Measurements from ENCODE around the gene GIMAP8. TPM values are rescaled to one million over a fixed set of nuclear protein-coding genes. Genes with fewer than 3 reads are reported as not detected.
"Not testable (repeated sequence)": the region's sequence is repeated elsewhere in the genome, so short reads cannot be mapped to it uniquely, and the experiment has no call there.

GIMAP8 gene
- total RNA-seq, 1 experiment from 2014 or later = not detected

DNA sequence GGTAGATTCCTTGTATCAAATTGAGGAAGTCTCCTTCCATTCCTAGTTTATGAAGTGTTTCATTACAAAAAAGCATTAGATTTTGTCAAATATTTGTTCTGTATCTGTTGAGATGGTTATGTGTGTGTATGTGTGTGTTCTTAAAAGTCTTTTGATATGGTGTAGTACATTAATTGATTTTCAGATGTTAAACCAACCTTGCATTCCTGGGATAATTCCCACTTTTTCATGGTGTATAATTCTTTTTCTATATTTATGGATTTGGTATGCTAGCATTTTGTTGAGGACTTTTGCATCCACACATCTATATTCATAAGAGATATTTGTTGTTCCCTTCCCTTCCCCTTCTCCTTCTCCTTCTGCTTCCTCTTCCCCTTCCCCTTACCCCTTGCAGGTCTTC, 8.9 kb upstream of the GIMAP8 start:
- peaks cover 10% of the 10 kb centered on the region; the same call in 1 of the 2 replicates for H3K4me1 ChIP-seq
- no peaks in the 10 kb centered on the region for H3K27me3 ChIP-seq
- peaks cover 8% of the 10 kb centered on the region; the same call in 1 of the 2 replicates for H3K9me3 ChIP-seq (replicated peaks)
- H3K4me3 ChIP-seq = no peak overlapping the region
- H3K27ac ChIP-seq = no peak overlapping the region
- H3K36me3 ChIP-seq = no peaks in the 10 kb centered on the region
- DNase-seq = no peak

DNA sequence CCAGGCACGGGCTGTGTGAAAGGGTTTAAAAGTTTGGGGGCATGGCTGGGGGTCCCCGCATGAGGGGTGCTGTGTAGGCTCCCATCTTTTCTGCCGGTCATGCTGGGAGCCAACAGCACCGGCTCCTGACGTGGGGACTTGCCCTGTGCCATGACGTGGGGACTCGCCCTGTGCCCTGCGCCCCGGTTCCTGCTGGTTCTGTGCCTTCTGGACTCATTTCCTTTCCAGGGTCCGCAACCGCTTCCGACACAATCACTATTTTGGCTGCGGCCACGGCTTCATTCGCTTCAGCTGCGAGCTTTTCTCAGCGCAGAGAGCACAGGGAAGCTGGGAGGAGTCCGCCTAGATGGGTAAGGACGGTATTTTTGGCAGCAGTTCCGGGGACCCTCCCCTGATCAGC, 7.6 kb upstream of the GIMAP8 start:
- Histone ChIP-seq H3K27me3 (peaks cover 5% of the 10 kb centered on the region), H3K4me1 (peaks cover 12% of the 10 kb centered on the region), H3K4me3 (no peak overlapping the region), H3K9me3 (replicated peaks) (peaks cover 8% of the 10 kb centered on the region; the same call in 1 of the 2 replicates), H3K27ac (no peak overlapping the region), H3K36me3 (no peaks in the 10 kb centered on the region)
- no peak for DNase-seq

DNA sequence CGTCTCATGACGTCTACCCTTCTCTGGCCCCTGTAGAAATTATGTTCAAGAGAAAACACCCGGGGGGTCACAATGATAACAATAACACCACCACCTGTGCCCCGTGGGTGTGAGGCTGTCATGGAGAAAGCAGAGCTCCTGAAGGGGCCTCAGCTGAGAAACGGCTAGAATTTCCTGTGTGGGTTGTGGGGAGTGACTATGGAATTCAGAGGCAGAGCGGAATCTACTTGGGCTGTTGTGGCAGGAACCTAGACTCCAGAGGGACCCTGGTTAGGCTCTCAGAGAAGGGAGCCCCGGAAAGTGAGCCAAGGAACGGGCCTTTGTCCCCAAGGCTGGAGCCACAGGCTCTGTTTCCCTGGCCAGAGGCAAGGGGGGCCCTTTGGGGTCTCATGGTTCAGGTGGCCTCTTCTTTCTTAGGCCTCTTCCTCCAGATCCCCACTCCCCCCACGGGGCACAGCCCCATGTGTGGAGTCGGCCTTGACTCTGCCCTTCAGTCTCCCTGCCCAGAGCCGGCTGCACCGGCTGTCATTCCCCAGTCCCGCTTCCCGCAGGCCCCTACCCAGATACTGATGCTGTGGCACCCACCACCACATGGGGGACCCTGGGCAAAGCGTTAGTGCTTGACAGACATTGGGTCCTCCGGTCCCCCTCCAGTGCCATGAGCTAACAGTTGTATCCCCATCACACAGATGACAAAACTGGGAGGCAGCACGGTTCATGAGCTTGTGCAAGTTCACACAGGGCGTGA, 6.5 kb upstream of the GIMAP8 start:
- DNase-seq = no peak
- H3K27me3 ChIP-seq = peaks cover 16% of the 10 kb centered on the region
- H3K9me3 ChIP-seq (replicated peaks) = peaks cover 8% of the 10 kb centered on the region; the same call in 1 of the 2 replicates
- H3K4me1 ChIP-seq = peaks cover 20% of the 10 kb centered on the region
- no peak overlapping the region for H3K4me3 ChIP-seq
- H3K36me3 ChIP-seq = no peaks in the 10 kb centered on the region
- H3K27ac ChIP-seq = no peak overlapping the region

DNA sequence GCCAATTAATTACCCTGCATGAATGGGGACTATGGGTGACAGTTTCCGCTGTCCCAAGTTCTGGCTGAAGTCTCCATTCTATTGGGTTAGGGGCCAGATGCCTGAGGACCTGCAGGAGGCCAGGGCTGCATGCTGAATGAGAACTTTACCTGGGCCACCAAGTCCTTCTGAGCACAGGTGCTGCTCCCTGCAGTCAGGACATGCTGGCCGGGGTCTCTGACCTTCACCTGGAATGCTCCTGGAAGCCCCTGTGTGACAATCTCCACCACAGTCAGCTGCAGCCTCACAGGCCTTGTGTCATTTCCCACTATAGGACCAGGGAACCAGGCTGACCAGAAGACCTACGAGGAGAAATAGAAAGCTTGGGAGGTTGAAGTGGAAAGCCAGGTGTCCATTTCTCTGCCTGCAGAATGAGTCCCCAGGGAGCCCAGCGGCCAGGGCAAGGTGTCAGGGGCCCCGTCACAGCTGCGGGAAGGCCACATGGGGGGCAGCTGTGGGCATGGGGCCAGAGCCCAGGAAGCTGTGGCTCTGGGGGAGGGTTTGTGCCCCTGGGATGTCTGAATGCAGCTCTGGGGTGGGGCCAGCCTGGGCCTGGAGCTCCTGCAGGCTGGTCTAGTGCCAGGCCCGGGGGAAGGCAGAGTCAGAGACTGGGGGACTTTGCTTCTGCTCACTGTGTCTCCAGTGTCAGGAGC, 5.6 kb upstream of the GIMAP8 start:
- peak; percentile 74 to 79 for DNase-seq
- peaks cover 8% of the 10 kb centered on the region; the same call in 1 of the 2 replicates for H3K9me3 ChIP-seq (replicated peaks)
- H3K27me3 ChIP-seq = peaks cover 23% of the 10 kb centered on the region
- H3K36me3 ChIP-seq = no peaks in the 10 kb centered on the region
- no peak overlapping the region for H3K4me3 ChIP-seq
- peaks cover 20% of the 10 kb centered on the region for H3K4me1 ChIP-seq
- H3K27ac ChIP-seq = no peak overlapping the region

DNA sequence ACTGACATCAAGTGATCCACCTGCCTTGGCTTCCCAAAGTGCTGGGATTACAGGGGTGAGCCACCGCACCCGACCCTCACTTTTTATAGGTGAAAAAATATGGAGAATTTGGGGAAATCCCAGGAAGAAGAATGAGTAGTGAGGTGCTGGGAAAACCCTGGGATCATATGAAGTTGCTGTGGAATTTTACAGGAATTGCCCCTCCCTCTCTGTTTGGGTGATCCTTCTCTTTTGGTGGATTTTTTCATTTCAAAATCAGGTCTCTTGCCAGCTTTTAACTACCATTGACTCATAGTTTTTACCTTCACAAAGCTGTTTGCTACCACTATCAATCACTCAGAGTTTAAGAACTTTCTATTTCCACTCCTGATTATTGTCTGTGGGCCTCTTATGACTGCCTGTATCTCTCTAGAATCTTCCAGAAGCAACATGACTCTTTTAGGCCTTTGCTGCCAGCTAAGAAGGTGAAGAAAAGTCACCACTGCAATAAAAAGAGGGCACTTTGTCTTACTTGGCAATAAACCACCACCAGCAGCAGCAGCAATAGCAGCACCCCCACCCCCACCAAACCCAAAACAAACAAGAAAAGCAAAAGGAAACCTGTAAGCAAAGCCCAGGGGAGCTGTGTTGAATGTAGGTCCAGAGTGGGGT, 4.0 kb upstream of the GIMAP8 start:
- Histone ChIP-seq H3K4me1 (peaks cover 20% of the 10 kb centered on the region), H3K4me3 (no peak overlapping the region), H3K27me3 (peaks cover 32% of the 10 kb centered on the region), H3K27ac (no peak overlapping the region), H3K9me3 (replicated peaks) (peaks cover 3% of the 10 kb centered on the region; the same call in 1 of the 2 replicates), H3K36me3 (no peaks in the 10 kb centered on the region)
- no peak for DNase-seq

DNA sequence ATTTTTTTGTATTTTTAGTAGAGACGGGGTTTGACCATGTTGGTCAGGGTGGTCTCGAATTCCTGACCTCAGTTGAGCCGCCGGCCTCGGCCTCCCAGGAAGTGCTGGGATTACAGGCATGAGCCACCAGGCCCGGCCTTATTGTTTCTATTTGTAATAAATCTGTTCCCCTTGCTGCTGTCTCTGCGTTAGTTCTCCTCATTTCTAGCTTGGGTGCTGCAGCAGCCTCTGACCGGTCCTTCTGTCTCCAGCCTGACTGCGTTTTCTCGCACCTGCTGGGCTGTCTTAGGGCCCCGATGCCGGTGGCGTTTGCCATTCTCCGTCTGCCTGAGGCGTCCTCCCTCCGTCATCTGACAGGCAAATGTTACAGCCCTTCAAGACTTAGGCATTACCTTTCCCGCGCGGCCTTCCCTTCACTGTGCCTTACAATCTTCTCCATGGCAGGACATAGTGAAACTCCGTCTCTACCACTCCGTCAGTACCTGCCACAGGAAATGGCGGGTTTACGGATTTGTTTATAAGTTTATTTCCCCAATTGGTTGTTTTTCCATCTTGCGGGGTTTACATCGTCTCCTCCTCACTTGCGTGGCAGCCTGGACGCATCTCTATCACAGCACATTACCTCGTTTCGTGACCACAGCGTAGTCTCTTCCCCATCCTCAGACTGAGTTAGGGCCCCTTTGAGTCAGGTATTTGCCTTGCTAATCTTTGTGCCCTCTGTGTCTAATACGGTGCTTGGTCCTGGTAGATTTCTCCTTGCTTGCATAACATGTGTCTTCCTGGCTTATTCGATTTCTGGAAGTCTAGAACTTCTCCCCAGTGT, 2.3 kb upstream of the GIMAP8 start:
- no peak overlapping the region for H3K4me3 ChIP-seq
- H3K9me3 ChIP-seq (replicated peaks) = no peaks in the 10 kb centered on the region
- peaks cover 20% of the 10 kb centered on the region for H3K4me1 ChIP-seq
- no peaks in the 10 kb centered on the region for H3K36me3 ChIP-seq
- DNase-seq = peak in 1 of 2 experiments; percentile 35
- no peak overlapping the region for H3K27ac ChIP-seq
- H3K27me3 ChIP-seq = peaks cover 43% of the 10 kb centered on the region

DNA sequence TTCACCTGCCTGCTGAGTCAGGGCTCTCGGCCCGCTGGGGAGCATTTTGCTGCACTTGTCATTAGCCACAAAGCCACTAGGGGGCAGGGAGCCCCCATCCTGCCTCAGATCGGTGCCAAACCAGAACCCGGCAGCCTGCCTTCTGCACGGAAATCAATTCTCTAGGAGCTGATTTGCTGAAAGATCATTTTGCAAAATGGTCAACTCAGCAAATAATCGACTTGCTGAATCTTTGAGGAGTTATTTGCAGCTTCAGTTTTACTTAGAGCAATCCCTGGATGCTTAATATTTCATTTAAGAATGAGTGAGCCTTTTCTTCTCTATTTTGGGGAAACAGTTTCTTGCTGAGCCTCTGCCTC, 1.7 kb upstream of the GIMAP8 start:
- no peak overlapping the region for H3K4me3 ChIP-seq
- H3K27ac ChIP-seq = no peak overlapping the region
- H3K27me3 ChIP-seq = peaks cover 43% of the 10 kb centered on the region
- no peaks in the 10 kb centered on the region for H3K36me3 ChIP-seq
- peaks cover 20% of the 10 kb centered on the region for H3K4me1 ChIP-seq
- no peaks in the 10 kb centered on the region for H3K9me3 ChIP-seq (replicated peaks)
- peak; percentile 62 to 78 for DNase-seq

DNA sequence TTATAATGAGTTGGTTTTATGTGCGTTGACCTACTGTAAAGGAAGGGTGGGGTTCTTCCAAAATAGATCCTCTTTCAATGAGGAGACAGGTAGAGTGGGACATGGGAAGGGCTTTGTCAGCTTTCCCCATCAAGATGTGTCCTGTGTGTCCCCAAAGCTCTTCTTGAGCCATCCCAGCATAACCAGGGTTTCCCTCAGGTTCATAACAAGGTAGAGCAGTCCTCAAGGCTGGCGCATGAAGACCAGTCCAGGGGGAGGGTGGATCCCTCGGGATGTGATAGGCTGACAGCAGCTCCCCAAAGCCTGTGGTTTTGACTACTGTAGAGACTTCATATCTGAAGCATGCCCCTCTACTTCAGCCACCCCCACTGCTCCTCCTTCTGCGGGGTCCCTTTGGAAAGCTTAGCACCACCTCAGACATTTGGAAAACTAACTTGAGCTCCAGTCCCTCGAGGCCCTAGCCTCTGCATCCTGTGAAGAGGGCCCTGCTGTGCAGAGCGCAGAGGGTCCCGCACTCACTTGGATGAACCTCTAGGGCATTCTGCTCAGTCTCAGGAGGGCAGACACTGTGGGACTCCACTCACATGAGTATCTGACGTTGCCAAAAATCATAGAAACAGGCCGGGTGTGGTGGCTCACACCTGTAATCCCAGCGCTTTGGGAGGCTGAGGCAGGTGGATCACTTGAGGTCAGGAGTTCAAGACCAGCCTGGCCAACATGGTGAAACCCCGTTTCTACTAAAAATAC, 1.1 kb upstream of the GIMAP8 start:
- no peak for DNase-seq

DNA sequence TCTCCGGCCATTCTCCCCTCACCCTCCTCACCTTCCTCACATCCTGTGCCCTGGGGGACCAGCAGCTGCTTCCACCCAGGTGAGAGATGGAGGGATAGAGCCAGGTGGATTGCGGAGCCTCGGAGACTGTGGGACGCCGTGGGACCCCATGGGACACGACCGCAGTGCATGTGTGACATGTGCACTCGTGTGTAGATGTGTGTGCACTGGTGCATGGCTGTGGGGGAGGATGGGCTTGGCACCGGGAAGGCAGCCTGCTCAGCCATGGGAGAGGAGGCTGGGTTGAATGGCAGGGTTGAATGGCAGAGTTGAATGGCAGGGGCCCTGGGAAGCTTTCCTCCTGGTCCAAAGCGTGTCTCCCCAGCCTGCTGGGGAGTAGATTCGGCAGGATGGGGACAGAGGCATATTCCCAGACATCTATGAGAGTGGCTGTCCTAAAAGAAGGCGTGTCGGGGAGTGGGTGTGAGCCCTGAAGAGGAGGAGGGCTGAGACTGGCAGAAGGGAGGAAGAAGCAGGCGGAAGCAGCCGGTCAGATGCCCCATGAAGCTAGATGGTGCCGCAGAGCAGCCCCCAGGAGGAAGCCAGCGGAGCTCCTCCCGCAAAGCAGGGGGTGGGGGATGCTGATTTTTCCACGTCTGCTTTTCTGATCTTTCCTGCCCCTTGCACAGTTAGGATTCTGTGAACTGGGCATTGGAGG, 815 bp downstream of the GIMAP8 start:
- Histone ChIP-seq H3K36me3 (no peaks in the 10 kb centered on the region), H3K27me3 (peaks cover 43% of the 10 kb centered on the region), H3K9me3 (replicated peaks) (no peaks in the 10 kb centered on the region; the same call in 1 of the 2 replicates), H3K27ac (no peak overlapping the region), H3K4me1 (peaks cover 10% of the 10 kb centered on the region), H3K4me3 (no peak overlapping the region)
- DNase-seq = no peak

More for the DNA sequence above, 1.1 kb upstream of the GIMAP8 start:
- H3K4me3 ChIP-seq = no peak overlapping the region
- H3K4me1 ChIP-seq = peaks cover 20% of the 10 kb centered on the region
- no peaks in the 10 kb centered on the region for H3K9me3 ChIP-seq (replicated peaks)
- H3K36me3 ChIP-seq = no peaks in the 10 kb centered on the region
- no peak overlapping the region for H3K27ac ChIP-seq
- peaks cover 43% of the 10 kb centered on the region for H3K27me3 ChIP-seq

DNA sequence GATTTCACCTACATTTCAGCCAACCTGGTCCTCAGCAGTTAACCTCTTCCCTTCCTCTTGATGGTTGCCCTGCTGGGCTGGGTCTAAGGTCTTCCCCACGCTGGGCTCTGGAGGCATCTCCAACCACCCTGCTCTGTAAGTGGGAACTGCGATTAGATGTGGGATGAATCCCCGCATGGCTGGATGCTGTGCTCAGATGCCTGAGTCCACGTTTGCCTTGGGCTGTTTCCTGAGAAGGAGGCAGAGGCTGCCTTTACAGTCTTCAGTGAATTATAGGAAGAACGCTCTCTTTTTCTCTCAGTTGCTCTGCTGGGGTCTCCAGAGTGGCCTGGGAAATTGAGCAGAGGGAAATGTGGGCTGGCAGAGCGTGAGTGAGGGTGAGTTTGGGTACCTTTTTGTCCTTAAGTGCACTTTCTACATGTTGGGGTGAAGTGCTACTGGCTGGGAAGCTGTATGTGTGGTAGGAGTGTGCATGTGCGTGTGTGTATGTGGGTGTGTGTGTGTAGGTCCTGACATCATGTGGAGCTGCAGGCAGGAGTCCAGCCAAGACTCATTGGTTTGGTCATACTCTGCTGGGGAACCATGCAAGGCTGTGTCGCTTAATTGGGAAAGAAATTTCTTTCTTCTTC, 1.5 kb downstream of the GIMAP8 start:
- no peak for DNase-seq
- H3K9me3 ChIP-seq (replicated peaks) = no peaks in the 10 kb centered on the region; the same call in 1 of the 2 replicates
- H3K36me3 ChIP-seq = no peaks in the 10 kb centered on the region
- peaks cover 10% of the 10 kb centered on the region for H3K4me1 ChIP-seq
- no peak overlapping the region for H3K27ac ChIP-seq
- peaks cover 43% of the 10 kb centered on the region for H3K27me3 ChIP-seq
- H3K4me3 ChIP-seq = no peak overlapping the region

DNA sequence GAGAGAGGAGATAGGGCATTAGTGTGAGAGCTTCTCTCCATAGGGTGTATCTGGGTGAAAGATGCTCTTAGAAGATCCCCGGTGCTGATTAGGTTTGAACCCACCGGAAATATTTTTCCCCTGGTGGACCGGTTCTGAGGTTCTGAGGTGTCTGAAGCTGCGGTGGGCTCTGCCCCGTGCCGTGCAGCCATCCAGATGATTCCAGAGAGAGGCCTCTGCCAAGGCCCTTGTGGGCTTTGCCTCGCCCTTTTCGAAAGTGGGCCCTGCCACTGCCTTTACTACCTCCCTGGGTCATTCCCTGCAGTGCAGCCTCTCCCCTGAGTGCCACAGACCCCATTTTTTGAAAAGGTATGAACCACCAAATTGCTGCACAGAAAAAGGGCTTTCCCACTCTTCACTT, 2.8 kb downstream of the GIMAP8 start:
- Histone ChIP-seq H3K27ac (no peak overlapping the region), H3K4me1 (peaks cover 4% of the 10 kb centered on the region; the same call in 1 of the 2 replicates), H3K27me3 (peaks cover 34% of the 10 kb centered on the region), H3K4me3 (no peak overlapping the region), H3K36me3 (no peaks in the 10 kb centered on the region), H3K9me3 (replicated peaks) (no peaks in the 10 kb centered on the region; the same call in 1 of the 2 replicates)
- DNase-seq = no peak

DNA sequence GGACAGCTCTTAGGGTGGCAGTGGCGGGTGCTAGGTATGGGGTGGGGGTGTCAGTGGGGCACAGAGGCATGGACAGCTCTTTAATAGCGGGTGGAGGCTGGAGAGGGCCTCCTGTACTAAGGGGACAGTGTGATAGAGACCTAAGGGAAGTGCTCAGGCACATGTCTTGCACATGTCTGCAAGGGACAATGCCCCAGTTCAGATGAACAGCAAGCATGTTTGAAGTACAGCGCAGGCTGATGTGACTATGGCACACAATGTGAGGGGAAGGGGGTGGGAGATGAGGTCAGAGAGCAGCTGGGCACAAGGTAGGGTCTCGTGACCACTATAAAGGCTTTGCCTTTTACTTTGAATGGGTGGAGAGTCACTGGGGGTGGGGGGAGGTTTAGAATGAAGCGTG, 3.5 kb downstream of the GIMAP8 start:
- Histone ChIP-seq H3K27me3 (peaks cover 28% of the 10 kb centered on the region), H3K4me1 (no peaks in the 10 kb centered on the region), H3K36me3 (no peaks in the 10 kb centered on the region), H3K4me3 (no peak overlapping the region), H3K9me3 (replicated peaks) (no peaks in the 10 kb centered on the region; the same call in 1 of the 2 replicates), H3K27ac (no peak overlapping the region)
- DNase-seq = no peak

DNA sequence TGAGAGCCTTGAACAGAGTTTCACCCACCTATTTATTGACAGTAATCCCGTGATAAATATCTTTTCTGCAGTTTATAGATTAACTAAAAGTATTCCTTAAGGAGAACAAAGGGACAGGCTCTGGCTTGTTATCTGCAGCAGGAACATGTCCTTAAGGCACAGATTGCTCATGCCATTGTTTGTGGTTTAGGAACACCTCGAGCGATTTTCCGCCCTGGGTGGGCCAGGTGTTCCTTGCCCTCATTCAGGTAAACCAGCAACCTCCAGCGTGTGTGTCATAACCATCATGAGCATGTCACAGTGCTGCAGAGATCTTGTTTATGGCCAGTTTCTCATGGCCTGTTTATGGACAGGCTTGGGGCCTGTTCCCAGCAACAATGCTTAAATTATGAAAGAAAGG, 6.6 kb downstream of the GIMAP8 start:
- not testable (repeated sequence) for H3K27ac ChIP-seq; H3K4me1 ChIP-seq; H3K27me3 ChIP-seq; DNase-seq; H3K36me3 ChIP-seq; H3K4me3 ChIP-seq; H3K9me3 ChIP-seq (replicated peaks)

Data from SJCRH30 (cell line).